ENCODE results near the gene MMP3.

MMP3 gene

GRCh38 chr11:102788334-102788995, 54.9 kb downstream of the MMP3 start:
- no peak for DNase-seq
